Activated CD4-positive, alpha-beta T cell treated with anti-CD3 and anti-CD28 coated beads, Interleukin-2, amount 50 U/mL, for 48 hours (primary cell): ENCODE data around the gene RASGRP2.

ENCODE experiments used
- DNase-seq, 2 experiments: peaks; one replicate each; pipeline ENCODE4 v3.0.0-alpha.2; 2020

The RASGRP2 gene

GRCh38 chr11:64692764-64693331 is 51.1 kb downstream of the RASGRP2 start:
- no peak for DNase-seq

- DNase-seq, result no peak
Observed at GRCh38 chr11:64691543-64691942, 52.4 kb downstream of the RASGRP2 start.

- DNase-seq, result no peak
Observed at GRCh38 chr11:64690235-64690634, 53.7 kb downstream of the RASGRP2 start.

GRCh38 chr11:64688534-64688982 is 55.4 kb downstream of the RASGRP2 start:
- DNase-seq, result peak; percentile 94

GRCh38 chr11:64687643-64688533 is 56.1 kb downstream of the RASGRP2 start:
- no peak for DNase-seq

GRCh38 chr11:64687204-64687603 is 56.7 kb downstream of the RASGRP2 start:
- no peak for DNase-seq

- no peak for DNase-seq
Observed at GRCh38 chr11:64686466-64687170, 57.3 kb downstream of the RASGRP2 start.

GRCh38 chr11:64685536-64685935 is 58.4 kb downstream of the RASGRP2 start:
- DNase-seq, result no peak

- DNase-seq, result no peak
Observed at GRCh38 chr11:64684357-64684756, 59.6 kb downstream of the RASGRP2 start.

GRCh38 chr11:64681171-64681570 is 62.8 kb downstream of the RASGRP2 start:
- DNase-seq, result no peak

GRCh38 chr11:64679846-64680245 is 64.1 kb downstream of the RASGRP2 start:
- no peak for DNase-seq

- DNase-seq, result no peak
Observed at GRCh38 chr11:64677441-64678023, 66.4 kb downstream of the RASGRP2 start.
